Astrocyte (in vitro differentiated cells and primary cell): ENCODE data around the gene DTNBP1. TPM values are rescaled to one million over a fixed set of nuclear protein-coding genes. Genes with fewer than 3 reads are reported as not detected.

Experiments used
- DNase-seq: peaks from one replicate; pipeline ENCODE4 v3.0.0-alpha.2; 2010; ENCODE audit warnings: low read depth
- FAIRE-seq: peaks from 2 replicates; lab custom pipeline; 2011; peaks lifted over from hg19 to GRCh38; lab: Jason Lieb, UNC
- H2AFZ ChIP-seq: 2 replicates; pipeline ENCODE4 v1.6.0; 2012; ENCODE audit warnings: low read depth, low read length, inconsistent platforms
- H3K27ac ChIP-seq: 2 replicates; pipeline ENCODE4 v1.5.1; 2011; ENCODE audit warnings: low read depth, low read length, inconsistent platforms
- H3K27me3 ChIP-seq: 2 replicates; pipeline ENCODE4 v1.6.0; 2011; ENCODE audit warnings: low read length, inconsistent platforms; ENCODE audit not compliant: insufficient read depth
- H3K36me3 ChIP-seq: 2 replicates; pipeline ENCODE4 v1.5.1; 2011; ENCODE audit warnings: low read length, inconsistent platforms; ENCODE audit not compliant: insufficient read depth
- H3K4me1 ChIP-seq: 2 replicates; pipeline ENCODE4 v1.5.1; 2011; ENCODE audit warnings: low read length, inconsistent platforms; ENCODE audit not compliant: insufficient read depth
- H3K4me2 ChIP-seq: 2 replicates; pipeline ENCODE4 v1.6.0; 2012; ENCODE audit warnings: low read length, inconsistent platforms
- H3K4me3 ChIP-seq: 2 replicates; pipeline ENCODE4 v1.5.1; 2011; ENCODE audit warnings: low read depth, mild to moderate bottlenecking, low read length, inconsistent platforms; ENCODE audit not compliant: insufficient read depth
- H3K79me2 ChIP-seq: 2 replicates; pipeline ENCODE4 v1.6.0; 2012; ENCODE audit warnings: mild to moderate bottlenecking, low read length, inconsistent platforms; ENCODE audit not compliant: insufficient read depth
- H3K9ac ChIP-seq: 2 replicates; pipeline ENCODE4 v1.6.0; 2012; ENCODE audit warnings: mild to moderate bottlenecking, low read length, inconsistent platforms
- H3K9me3 ChIP-seq: 2 replicates; pipeline ENCODE4 v1.5.1; 2012; ENCODE audit warnings: low read depth, mild to moderate bottlenecking, low read length, inconsistent platforms; ENCODE audit not compliant: insufficient read depth
- H4K20me1 ChIP-seq: 2 replicates; pipeline ENCODE4 v1.6.0; 2012; ENCODE audit warnings: low read length, inconsistent platforms; ENCODE audit not compliant: insufficient read depth
- H3K27ac Mint-ChIP-seq: one replicate; pipeline ENCODE4 v1.8.0; 2021; ENCODE audit warnings: mild to moderate bottlenecking, mixed read lengths; ENCODE audit not compliant: unreplicated experiment
- H3K27me3 Mint-ChIP-seq: one replicate; pipeline ENCODE4 v1.8.0; 2021; ENCODE audit warnings: low read depth, mixed read lengths; ENCODE audit not compliant: unreplicated experiment
- H3K36me3 Mint-ChIP-seq: one replicate; pipeline ENCODE4 v1.8.0; 2021; ENCODE audit warnings: low read depth, mixed read lengths; ENCODE audit not compliant: unreplicated experiment
- H3K4me1 Mint-ChIP-seq: one replicate; pipeline ENCODE4 v1.8.0; 2021; ENCODE audit warnings: low read depth, mixed read lengths; ENCODE audit not compliant: unreplicated experiment
- H3K4me3 Mint-ChIP-seq: one replicate; pipeline ENCODE4 v1.8.0; 2021; ENCODE audit warnings: mild to moderate bottlenecking, moderate library complexity, mixed read lengths; ENCODE audit not compliant: unreplicated experiment
- H3K9me3 Mint-ChIP-seq: one replicate; pipeline ENCODE4 v1.8.0; 2021; ENCODE audit warnings: mild to moderate bottlenecking, mixed read lengths; ENCODE audit not compliant: unreplicated experiment
- CTCF ChIP-seq: IDR thresholded peaks from 2 replicates; pipeline ENCODE4 v1.5.1; 2011; ENCODE audit warnings: low read depth, mild to moderate bottlenecking, inconsistent platforms, low read length, moderate library complexity; ENCODE audit not compliant: insufficient read depth
- EZH2 ChIP-seq: IDR thresholded peaks from 2 replicates; pipeline ENCODE4 v1.6.1; 2012; ENCODE audit warnings: mild to moderate bottlenecking, low read length, inconsistent platforms; ENCODE audit not compliant: insufficient read depth
- total RNA-seq: library from RNA; stranded (reverse); gene quantifications from 2 replicates; pipeline ENCODE4 v1.2.1, GENCODE V29; 2021

The DTNBP1 gene
- total RNA-seq, 1 donor from 2014 or later = 13.0 TPM

DNA sequence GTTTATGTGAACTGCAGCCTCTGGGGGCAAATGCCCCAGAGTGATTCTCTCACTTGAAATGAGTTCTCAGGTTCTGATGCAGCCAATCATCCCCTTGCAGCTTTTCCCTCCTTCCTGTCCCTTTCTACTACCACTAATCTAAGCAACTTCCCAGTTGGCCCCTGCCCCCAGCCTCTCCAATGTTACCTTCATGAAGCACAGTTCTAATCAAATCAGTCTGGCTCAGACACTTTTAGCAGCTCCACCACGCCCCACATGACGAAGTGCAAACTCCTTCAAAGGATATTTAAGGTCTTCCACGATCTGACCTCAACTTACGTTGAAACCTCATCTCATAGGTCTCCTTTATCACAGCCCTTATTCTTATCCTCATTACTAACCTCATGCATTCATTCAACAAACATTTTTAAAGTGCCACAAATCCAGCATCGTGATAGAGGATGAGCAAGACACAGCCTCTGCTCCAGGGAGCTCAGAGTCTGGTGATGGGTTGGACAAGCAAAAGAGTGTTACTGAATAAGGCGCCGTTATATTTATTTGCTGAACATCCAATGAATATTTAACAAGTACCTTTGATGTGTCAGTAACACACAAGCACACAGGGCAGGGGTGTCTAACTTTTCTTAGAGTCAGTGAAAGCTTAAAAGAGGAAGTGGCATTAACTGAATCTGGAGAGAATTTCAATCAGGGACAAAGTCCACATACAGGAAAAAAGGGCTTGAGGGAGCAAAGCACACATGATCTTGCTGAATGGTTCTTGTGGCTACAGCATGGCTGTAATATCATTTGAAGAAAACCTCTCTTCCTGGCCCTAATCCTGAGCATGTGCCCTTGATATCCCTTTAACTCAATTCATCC lies 20.4 kb upstream of the DTNBP1 start:
- Histone ChIP-seq H3K27ac (no peak overlapping the region), H3K4me2 (no peak overlapping the region), H3K4me1 (no peaks in the 10 kb centered on the region), H3K36me3 (no peaks in the 10 kb centered on the region), H3K27me3 (peaks cover 7% of the 10 kb centered on the region), H3K79me2 (no peaks in the 10 kb centered on the region), H3K4me3 (no peak overlapping the region), H3K9me3 (no peaks in the 10 kb centered on the region), H3K9ac (no peak overlapping the region), H4K20me1 (no peaks in the 10 kb centered on the region), H2AFZ (no peak overlapping the region)
- H3K27ac Mint-ChIP-seq = no peak overlapping the region
- no peaks in the 10 kb centered on the region for H3K36me3 Mint-ChIP-seq
- TF ChIP-seq EZH2 (no peak), CTCF (no peak)
- FAIRE-seq = no peak
- no peak overlapping the region for H3K4me3 Mint-ChIP-seq
- H3K27me3 Mint-ChIP-seq = peaks cover 2% of the 10 kb centered on the region
- DNase-seq = no peak
- H3K4me1 Mint-ChIP-seq = no peaks in the 10 kb centered on the region
- H3K9me3 Mint-ChIP-seq = peaks cover 2% of the 10 kb centered on the region

DNA sequence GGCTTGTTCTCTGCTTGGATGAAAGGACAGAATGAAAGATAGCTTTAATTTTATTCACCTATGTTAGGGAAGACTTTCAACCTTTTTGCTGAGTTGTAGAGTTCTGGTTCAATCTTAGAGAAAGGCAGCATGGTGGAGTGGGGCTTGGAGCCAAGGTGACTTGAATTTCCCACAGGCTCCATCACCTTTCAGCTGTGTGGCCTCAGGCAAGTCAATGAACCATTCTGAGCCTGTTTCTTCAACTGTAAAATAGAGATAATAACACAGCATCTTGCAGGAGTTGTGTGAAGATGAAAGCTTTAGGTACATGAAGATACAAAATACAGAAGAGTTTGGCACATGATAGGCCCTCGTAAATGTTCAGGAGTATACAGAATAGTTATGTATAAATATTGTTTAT lies 19.1 kb upstream of the DTNBP1 start:
- Mint-ChIP-seq H3K36me3 (no peaks in the 10 kb centered on the region), H3K27me3 (peaks cover 6% of the 10 kb centered on the region), H3K9me3 (peaks cover 2% of the 10 kb centered on the region), H3K27ac (no peak overlapping the region), H3K4me1 (no peaks in the 10 kb centered on the region), H3K4me3 (no peak overlapping the region)
- H3K27ac ChIP-seq = no peak overlapping the region
- no peak overlapping the region for H3K4me3 ChIP-seq
- no peaks in the 10 kb centered on the region for H3K4me1 ChIP-seq
- no peak overlapping the region for H3K4me2 ChIP-seq
- H3K36me3 ChIP-seq = no peaks in the 10 kb centered on the region
- H3K9me3 ChIP-seq = no peaks in the 10 kb centered on the region
- FAIRE-seq = no peak
- DNase-seq = no peak
- H3K79me2 ChIP-seq = no peaks in the 10 kb centered on the region
- H4K20me1 ChIP-seq = no peaks in the 10 kb centered on the region
- TF ChIP-seq EZH2 (no peak), CTCF (no peak)
- H2AFZ ChIP-seq = no peak overlapping the region
- H3K9ac ChIP-seq = no peak overlapping the region
- peaks cover 7% of the 10 kb centered on the region for H3K27me3 ChIP-seq

DNA sequence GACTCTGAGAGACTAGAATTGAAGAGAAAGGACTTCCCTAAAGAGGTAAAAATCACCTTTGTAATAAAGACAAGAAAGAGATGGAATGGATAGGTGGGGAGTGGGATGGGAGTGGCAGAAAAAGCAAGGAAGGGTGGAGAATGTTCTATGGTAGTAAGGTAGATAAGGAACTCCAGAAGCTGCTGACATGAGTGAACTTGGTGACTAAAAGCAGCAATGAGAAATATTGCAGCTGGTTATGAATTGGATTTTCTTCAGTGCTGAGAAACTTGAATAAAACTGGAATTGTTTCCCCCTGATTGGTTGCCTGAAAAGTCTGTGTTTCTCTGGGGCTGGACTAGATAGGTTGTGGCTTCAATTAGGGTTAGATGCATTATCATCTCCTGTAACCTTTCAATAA lies 15.7 kb upstream of the DTNBP1 start:
- no peaks in the 10 kb centered on the region for H4K20me1 ChIP-seq

More for the DNA sequence above, 15.7 kb upstream of the DTNBP1 start:
- peaks cover 5% of the 10 kb centered on the region for H3K27me3 Mint-ChIP-seq
- no peak overlapping the region for H3K27ac Mint-ChIP-seq
- FAIRE-seq = no peak
- Histone ChIP-seq H3K4me2 (no peak overlapping the region), H3K27me3 (peaks cover 5% of the 10 kb centered on the region), H3K9ac (no peak overlapping the region), H3K36me3 (no peaks in the 10 kb centered on the region), H3K4me1 (no peaks in the 10 kb centered on the region), H3K4me3 (no peak overlapping the region), H3K79me2 (no peaks in the 10 kb centered on the region), H2AFZ (no peak overlapping the region), H3K9me3 (no peaks in the 10 kb centered on the region), H3K27ac (no peak overlapping the region)
- no peak for TF ChIP-seq EZH2
- TF ChIP-seq CTCF = no peak
- H3K36me3 Mint-ChIP-seq = no peaks in the 10 kb centered on the region
- peaks cover 2% of the 10 kb centered on the region for H3K9me3 Mint-ChIP-seq
- no peaks in the 10 kb centered on the region for H3K4me1 Mint-ChIP-seq
- no peak for DNase-seq
- no peak overlapping the region for H3K4me3 Mint-ChIP-seq
